ENCODE results near the gene FAM13A. TPM values are rescaled to one million over a fixed set of nuclear protein-coding genes. Genes with fewer than 3 reads are reported as not detected.

FAM13A gene
- total RNA-seq, 1 donor from 2014 or later: 40.3 TPM

DNA sequence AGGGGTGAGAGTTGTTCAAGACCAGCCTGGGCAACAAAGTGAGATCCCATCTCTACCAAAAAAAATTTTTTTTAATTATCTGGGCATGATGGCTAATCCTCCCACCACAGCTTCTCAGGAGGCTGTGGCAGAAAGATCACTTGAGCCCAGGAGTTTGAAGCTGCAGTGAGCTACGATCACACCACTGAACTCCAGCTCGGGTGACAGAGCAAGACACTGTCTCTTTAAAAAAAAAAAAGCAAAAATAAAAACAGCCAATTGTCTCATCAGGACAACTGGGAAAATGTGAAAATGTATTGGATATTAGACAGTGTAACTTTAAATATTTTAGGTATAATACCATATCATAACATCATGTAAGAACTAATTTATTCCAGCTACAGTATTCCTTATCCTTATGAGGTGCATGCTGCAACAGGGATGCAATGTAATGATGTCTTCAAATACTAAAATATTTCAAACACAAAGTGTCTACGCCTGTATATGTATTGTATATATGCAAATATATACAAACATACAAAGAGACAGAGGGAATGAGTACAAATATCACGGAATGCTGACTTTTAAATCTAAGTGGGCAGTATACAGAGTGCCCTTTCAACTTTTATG lies 17.2 kb downstream of the FAM13A start:
- Histone ChIP-seq H3F3A (ENCODE audit: low read depth) (no peaks in the 10 kb centered on the region), H3K27ac (no peak overlapping the region), H3K4me2 (no peak overlapping the region), H3K36me3 (peaks cover 7% of the 10 kb centered on the region), H3K27me3 (no peaks in the 10 kb centered on the region), H4K20me1 (ENCODE audit: low read depth) (peaks cover 21% of the 10 kb centered on the region), H3K4me3 (no peak overlapping the region), H3K9ac (no peak overlapping the region), H2AFZ (replicated peaks) (no peak overlapping the region), H3K9me3 (ENCODE audit: low read depth) (no peaks in the 10 kb centered on the region), H3K4me1 (no peaks in the 10 kb centered on the region), H3K79me2 (ENCODE audit: low read depth) (peaks cover 97% of the 10 kb centered on the region)
- peaks cover 26% of the 10 kb centered on the region for H3K9me3 Mint-ChIP-seq
- no peak for DNase-seq (ENCODE audit: low spot score)
- H3K27ac Mint-ChIP-seq: no peak overlapping the region
- no peaks in the 10 kb centered on the region for H3K27me3 Mint-ChIP-seq (ENCODE audit: insufficient read depth, low read depth)
- TF ChIP-seq EZH2 (IDR thresholded peaks at IDR 0.05) (no peak), CTCF (IDR thresholded peaks at IDR 0.05) (no peak), EZH2phosphoT487 (IDR thresholded peaks at IDR 0.05) (no peak)
- H3K36me3 Mint-ChIP-seq: peaks cover 25% of the 10 kb centered on the region
- H3K4me1 Mint-ChIP-seq: no peaks in the 10 kb centered on the region
- H3K4me3 Mint-ChIP-seq: no peak overlapping the region

GRCh38 chr4:89036535-89036934 lies 20.4 kb downstream of the FAM13A start:
- Histone ChIP-seq H3K27ac (no peak overlapping the region), H3K79me2 (ENCODE audit: low read depth) (peaks cover 94% of the 10 kb centered on the region), H3K9ac (no peak overlapping the region), H3K27me3 (no peaks in the 10 kb centered on the region), H4K20me1 (ENCODE audit: low read depth) (peaks cover 11% of the 10 kb centered on the region), H3F3A (ENCODE audit: low read depth) (no peaks in the 10 kb centered on the region), H3K36me3 (peaks cover 7% of the 10 kb centered on the region), H3K4me2 (no peak overlapping the region), H3K4me3 (no peak overlapping the region), H3K9me3 (ENCODE audit: low read depth) (no peaks in the 10 kb centered on the region), H3K4me1 (no peaks in the 10 kb centered on the region), H2AFZ (replicated peaks) (no peak overlapping the region)
- no peaks in the 10 kb centered on the region for H3K4me1 Mint-ChIP-seq
- TF ChIP-seq EZH2phosphoT487 (IDR thresholded peaks at IDR 0.05) (no peak), EZH2 (IDR thresholded peaks at IDR 0.05) (no peak), CTCF (IDR thresholded peaks at IDR 0.05) (no peak)
- H3K27me3 Mint-ChIP-seq (ENCODE audit: insufficient read depth, low read depth): no peaks in the 10 kb centered on the region
- peaks cover 23% of the 10 kb centered on the region for H3K36me3 Mint-ChIP-seq
- H3K27ac Mint-ChIP-seq: no peak overlapping the region
- H3K4me3 Mint-ChIP-seq: no peak overlapping the region
- H3K9me3 Mint-ChIP-seq: peaks cover 20% of the 10 kb centered on the region
- no peak for DNase-seq (ENCODE audit: low spot score)

GRCh38 chr4:89031272-89031671 lies 25.7 kb downstream of the FAM13A start:
- H3K27ac ChIP-seq: no peak overlapping the region
- H3K79me2 ChIP-seq (ENCODE audit: low read depth): peaks cover 61% of the 10 kb centered on the region
- no peak for DNase-seq (ENCODE audit: low spot score)
- H3K9me3 ChIP-seq (ENCODE audit: low read depth): no peaks in the 10 kb centered on the region
- Mint-ChIP-seq H3K36me3 (peaks cover 9% of the 10 kb centered on the region), H3K27ac (no peak overlapping the region), H3K4me3 (no peak overlapping the region), H3K27me3 (ENCODE audit: insufficient read depth, low read depth) (peaks cover 2% of the 10 kb centered on the region), H3K4me1 (no peaks in the 10 kb centered on the region), H3K9me3 (peaks cover 10% of the 10 kb centered on the region)
- H3F3A ChIP-seq (ENCODE audit: low read depth): no peaks in the 10 kb centered on the region
- H3K4me3 ChIP-seq: no peak overlapping the region
- H3K9ac ChIP-seq: no peak overlapping the region
- no peak overlapping the region for H2AFZ ChIP-seq (replicated peaks)
- H3K36me3 ChIP-seq: peaks cover 4% of the 10 kb centered on the region
- H4K20me1 ChIP-seq (ENCODE audit: low read depth): no peaks in the 10 kb centered on the region
- TF ChIP-seq CTCF (IDR thresholded peaks at IDR 0.05) (no peak), EZH2phosphoT487 (IDR thresholded peaks at IDR 0.05) (no peak), EZH2 (IDR thresholded peaks at IDR 0.05) (no peak)
- H3K4me2 ChIP-seq: no peak overlapping the region
- no peaks in the 10 kb centered on the region for H3K27me3 ChIP-seq
- H3K4me1 ChIP-seq: no peaks in the 10 kb centered on the region

Measured in neural progenitor cell (in vitro differentiated cells).